Testis (tissue), 2 donors: ENCODE results near the gene MYO1D.

Source experiments
- POLR2A ChIP-seq: fragments of 450-650 bp; IDR thresholded peaks from one replicate; pipeline ENCODE4 v1.6.1; 2017; ENCODE audit warnings: antibody characterized with exemption, mild to moderate bottlenecking, moderate library complexity
- TF ChIP-seq, protein P1 (sequence below), 3 experiments: fragments of 450-650 bp in 2 of 3; fragments of 200-600 bp in 1 of 3; sonication (generic) in 1 of 3; IDR thresholded peaks; one replicate each; pipeline ENCODE4 v1.5.1; 2016 to 2019; ENCODE audit warnings: antibody characterized with exemption in 3 of 3, mild to moderate bottlenecking in 2 of 3, moderate library complexity in 1 of 3

DNA sequence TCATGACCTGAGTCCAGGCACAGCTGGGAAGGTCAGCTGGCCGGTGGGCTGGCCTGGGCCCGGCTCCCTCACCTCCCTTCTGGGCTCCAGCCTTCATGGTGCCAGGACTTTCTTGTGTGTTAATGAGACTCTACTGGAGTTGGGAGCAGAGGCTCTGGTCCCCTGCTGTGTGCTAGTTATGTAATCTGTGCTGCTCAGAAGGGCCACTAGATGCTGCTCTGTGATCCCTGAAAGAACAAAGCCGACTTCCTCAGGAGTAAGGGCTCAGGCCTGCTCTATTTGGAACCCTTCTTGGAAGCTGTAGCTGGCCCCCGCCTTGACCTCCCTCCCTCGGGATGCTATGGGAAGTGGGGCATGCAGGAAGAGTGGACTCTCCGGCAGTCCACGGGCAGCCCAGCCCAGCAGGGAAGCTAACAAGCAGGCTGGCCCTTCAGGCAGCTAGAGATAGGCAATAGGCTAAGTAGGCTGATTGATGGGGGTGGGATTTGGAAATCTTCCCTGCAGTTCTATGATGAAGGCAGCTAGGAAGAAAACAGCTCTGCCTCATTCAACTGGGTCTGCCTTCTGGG lies 393.4 kb downstream of the MYO1D start:
- TF ChIP-seq, protein P1, sequence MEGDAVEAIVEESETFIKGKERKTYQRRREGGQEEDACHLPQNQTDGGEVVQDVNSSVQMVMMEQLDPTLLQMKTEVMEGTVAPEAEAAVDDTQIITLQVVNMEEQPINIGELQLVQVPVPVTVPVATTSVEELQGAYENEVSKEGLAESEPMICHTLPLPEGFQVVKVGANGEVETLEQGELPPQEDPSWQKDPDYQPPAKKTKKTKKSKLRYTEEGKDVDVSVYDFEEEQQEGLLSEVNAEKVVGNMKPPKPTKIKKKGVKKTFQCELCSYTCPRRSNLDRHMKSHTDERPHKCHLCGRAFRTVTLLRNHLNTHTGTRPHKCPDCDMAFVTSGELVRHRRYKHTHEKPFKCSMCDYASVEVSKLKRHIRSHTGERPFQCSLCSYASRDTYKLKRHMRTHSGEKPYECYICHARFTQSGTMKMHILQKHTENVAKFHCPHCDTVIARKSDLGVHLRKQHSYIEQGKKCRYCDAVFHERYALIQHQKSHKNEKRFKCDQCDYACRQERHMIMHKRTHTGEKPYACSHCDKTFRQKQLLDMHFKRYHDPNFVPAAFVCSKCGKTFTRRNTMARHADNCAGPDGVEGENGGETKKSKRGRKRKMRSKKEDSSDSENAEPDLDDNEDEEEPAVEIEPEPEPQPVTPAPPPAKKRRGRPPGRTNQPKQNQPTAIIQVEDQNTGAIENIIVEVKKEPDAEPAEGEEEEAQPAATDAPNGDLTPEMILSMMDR (IDR thresholded peaks at IDR 0.05) = peak; percentile 50 to 73 (median 67)
- TF ChIP-seq POLR2A = no peak
